ENCODE results near the gene MB.

Gene MB

GRCh38 chr22:35620624-35621251, 3.6 kb upstream of the MB start:
- Histone ChIP-seq H3K4me1 (ENCODE audit: control insufficient read depth, insufficient read depth, low read length) (no peaks in the 10 kb centered on the region), H3K9me3 (ENCODE audit: control insufficient read depth, insufficient read depth, low read depth, low read length) (no peaks in the 10 kb centered on the region), H3K4me3 (ENCODE audit: low read depth, low read length) (no peak overlapping the region), H3K36me3 (ENCODE audit: control insufficient read depth in 2 of 2, insufficient read depth in 1 of 2, low read length in 2 of 2) (no peaks in the 10 kb centered on the region), H3K27ac (ENCODE audit: extremely low read depth, low read depth, low read length) (no peak overlapping the region)
- CTCF ChIA-PET = interaction anchor here (0.5 to 4.4 kb wide), 16 partner anchors 9 to 1236 kb away, joined by 3 to 25 read pairs (median 4); no protein-coding TSS in a partner anchor
- POLR2A ChIA-PET = interaction anchor here (0.6 to 1.3 kb wide), 2 partner anchors 9 to 457 kb away, joined by 3 read pairs; no protein-coding TSS in a partner anchor
- TF ChIP-seq MYNN (tag by site-specific recombination; IDR thresholded peaks at IDR 0.05; ENCODE audit: borderline replicate concordance) = peak; percentile 73; the same call in 1 of the 2 replicates
- TF ChIP-seq ZNF624 (tag by site-specific recombination; IDR thresholded peaks at IDR 0.05) = no peak
- TF ChIP-seq YY1 (tag by site-specific recombination; IDR thresholded peaks at IDR 0.05) = no peak
- peak; percentile 43; the same call in 1 of the 2 replicates for TF ChIP-seq ZBTB17 (tag by site-specific recombination; IDR thresholded peaks at IDR 0.05)
- no peak for TF ChIP-seq ZNF404 (tag by site-specific recombination; IDR thresholded peaks at IDR 0.05)
- 0 out of 2 replicates have a peak, but pooled peaks have one; percentile 25 for TF ChIP-seq ZNF341 (tag by site-specific recombination; IDR thresholded peaks at IDR 0.05; ENCODE audit: low read depth)
- TF ChIP-seq ZBTB10 (tag by site-specific recombination; IDR thresholded peaks at IDR 0.05) = no peak
- TF ChIP-seq SP7 (tag by site-specific recombination; IDR thresholded peaks at IDR 0.05) = peak; percentile 63

- Histone ChIP-seq H3K4me1 (ENCODE audit: control insufficient read depth, insufficient read depth, low read length) (no peaks in the 10 kb centered on the region), H3K9me3 (ENCODE audit: control insufficient read depth, insufficient read depth, low read depth, low read length) (no peaks in the 10 kb centered on the region), H3K27ac (ENCODE audit: extremely low read depth, low read depth, low read length) (no peak overlapping the region), H3K4me3 (ENCODE audit: low read depth, low read length) (no peak overlapping the region), H3K36me3 (ENCODE audit: control insufficient read depth in 2 of 2, insufficient read depth in 1 of 2, low read length in 2 of 2) (no peaks in the 10 kb centered on the region)
- TF ChIP-seq ZNF157 (tag by site-specific recombination; IDR thresholded peaks at IDR 0.05) (no peak), ZNF639 (tag by site-specific recombination; IDR thresholded peaks at IDR 0.05) (no peak), INSM2 (tag by site-specific recombination; IDR thresholded peaks at IDR 0.05) (no peak), ZNF544 (tag by site-specific recombination; IDR thresholded peaks at IDR 0.05) (no peak), ZNF701 (tag by site-specific recombination; IDR thresholded peaks at IDR 0.05) (no peak), ZNF391 (tag by site-specific recombination; IDR thresholded peaks at IDR 0.05; ENCODE audit: borderline replicate concordance, low read depth) (no peak), ZNF23 (tag by site-specific recombination; IDR thresholded peaks at IDR 0.05; ENCODE audit: borderline replicate concordance) (no peak), ZFP37 (tag by site-specific recombination; IDR thresholded peaks at IDR 0.05) (no peak), SETDB1 (IDR thresholded peaks at IDR 0.05; ENCODE audit: insufficient read length, low read length) (no peak), ZNF654 (tag by site-specific recombination; IDR thresholded peaks at IDR 0.05; ENCODE audit: low read depth) (no peak), GFI1B (tag by site-specific recombination; IDR thresholded peaks at IDR 0.05) (no peak), HOXD13 (CRISPR knock-in tag; IDR thresholded peaks at IDR 0.05; ENCODE audit: borderline replicate concordance) (no peak), ZNF555 (tag by site-specific recombination; conservative IDR thresholded peaks at IDR 0.05) (no peak), KLF17 (tag by site-specific recombination; IDR thresholded peaks at IDR 0.05) (no peak), REPIN1 (tag by site-specific recombination; IDR thresholded peaks at IDR 0.05; ENCODE audit: low read depth) (no peak), ZNF394 (tag by site-specific recombination; IDR thresholded peaks at IDR 0.05; ENCODE audit: borderline replicate concordance) (no peak), ZNF350 (tag by site-specific recombination; IDR thresholded peaks at IDR 0.05) (no peak)
- ChIA-PET CTCF (interaction anchor here (1.3 to 4.4 kb wide), 2 partner anchors 37 to 269 kb away, joined by 4 to 25 read pairs; no protein-coding TSS in a partner anchor), POLR2A (interaction anchor here (0.9 kb wide), 1 partner anchor 31 kb away, joined by 3 read pairs; no protein-coding TSS in a partner anchor)
Observed at GRCh38 chr22:35619336-35620094, 2.4 kb upstream of the MB start.

Data from HEK293 (cell line).